DND-41 (cell line): ENCODE measurements around the gene RARRES1.

ENCODE experiments used
- ATAC-seq: fragments of 200-7000 bp; cut with Tn5 transposase; 3 replicates; pipeline ENCODE4 v1.9.1; 2021; ENCODE audit warnings: low read depth; ENCODE audit not compliant: insufficient read depth
- DNase-seq: peaks from one replicate; pipeline ENCODE4 v3.0.0-alpha.2; 2020
- H2AFZ ChIP-seq: 2 replicates; pipeline ENCODE4 v1.6.0; 2012; ENCODE audit warnings: low read depth, low read length
- H3K27ac ChIP-seq: 2 replicates; pipeline ENCODE4 v1.5.1; 2012; ENCODE audit warnings: low read length, inconsistent platforms
- H3K27me3 ChIP-seq: fragments of 200-600 bp; sonication (generic); 2 replicates; pipeline ENCODE4 v1.6.0; 2012; ENCODE audit warnings: low read length, mild to moderate bottlenecking, inconsistent platforms; ENCODE audit not compliant: insufficient read depth, poor library complexity
- H3K36me3 ChIP-seq: 2 replicates; pipeline ENCODE4 v1.5.1; 2012; ENCODE audit warnings: low read length, inconsistent platforms; ENCODE audit not compliant: insufficient read depth
- H3K4me1 ChIP-seq: 2 replicates; pipeline ENCODE4 v1.5.1; 2012; ENCODE audit warnings: mild to moderate bottlenecking, low read length; ENCODE audit not compliant: insufficient read depth
- H3K4me2 ChIP-seq: 2 replicates; pipeline ENCODE4 v1.6.0; 2012; ENCODE audit warnings: mild to moderate bottlenecking, moderate library complexity, low read length, inconsistent platforms; ENCODE audit not compliant: insufficient read depth
- H3K4me3 ChIP-seq, 2 experiments: fragments of 200-600 bp in 1 of 2; shearing (Covaris generic) in 1 of 2; 2 replicates each; pipeline ENCODE4 v1.5.1; 2012 to 2016; ENCODE audit warnings: inconsistent platforms in 2 of 2, low read length in 2 of 2, mild to moderate bottlenecking in 2 of 2, low read depth in 1 of 2, moderate library complexity in 1 of 2
- H3K79me2 ChIP-seq: 2 replicates; pipeline ENCODE4 v1.6.0; 2012; ENCODE audit warnings: low read length, inconsistent platforms; ENCODE audit not compliant: insufficient read depth
- H3K9ac ChIP-seq: 2 replicates; pipeline ENCODE4 v1.6.0; 2012; ENCODE audit warnings: low read depth, mild to moderate bottlenecking, inconsistent platforms, low read length, moderate library complexity
- H3K9me3 ChIP-seq: 2 replicates; pipeline ENCODE4 v1.5.1; 2012; ENCODE audit warnings: low read length, moderate library complexity, mild to moderate bottlenecking, inconsistent platforms; ENCODE audit not compliant: insufficient read depth, severe bottlenecking
- H4K20me1 ChIP-seq: 2 replicates; pipeline ENCODE4 v1.6.0; 2012; ENCODE audit warnings: low read length; ENCODE audit not compliant: insufficient read depth
- CTCF ChIP-seq: IDR thresholded peaks from 2 replicates; pipeline ENCODE4 v1.5.1; 2012; ENCODE audit warnings: borderline replicate concordance, low read length, moderate library complexity, mild to moderate bottlenecking; ENCODE audit not compliant: poor library complexity, severe bottlenecking; ENCODE audit errors: extremely low read depth
- EZH2 ChIP-seq: IDR thresholded peaks from 3 replicates; pipeline ENCODE4 v1.6.1; 2012; ENCODE audit warnings: borderline replicate concordance, low read depth, mild to moderate bottlenecking, moderate library complexity, low read length, inconsistent platforms; ENCODE audit not compliant: severe bottlenecking

Gene RARRES1

GRCh38 chr3:158780766-158781165, 48.5 kb upstream of the RARRES1 start:
- Histone ChIP-seq H4K20me1 (no peaks in the 10 kb centered on the region), H3K4me2 (no peak overlapping the region), H3K9ac (no peak overlapping the region), H3K27me3 (no peaks in the 10 kb centered on the region), H3K79me2 (no peaks in the 10 kb centered on the region), H3K4me3 (no peak overlapping the region), H2AFZ (no peak overlapping the region), H3K9me3 (peaks cover 4% of the 10 kb centered on the region), H3K4me1 (no peaks in the 10 kb centered on the region), H3K36me3 (no peaks in the 10 kb centered on the region), H3K27ac (no peak overlapping the region)
- ATAC-seq (no peak), DNase-seq (no peak)
- TF ChIP-seq CTCF (no peak), EZH2 (no peak)

- no peak for DNase-seq
- TF ChIP-seq EZH2: no peak
- TF ChIP-seq CTCF: no peak
- no peaks in the 10 kb centered on the region for H3K4me1 ChIP-seq
Measured at GRCh38 chr3:158777161-158777873, 45.1 kb upstream of the RARRES1 start.

GRCh38 chr3:158776531-158776930, 44.3 kb upstream of the RARRES1 start:
- Histone ChIP-seq H3K4me1 (no peaks in the 10 kb centered on the region), H3K36me3 (no peaks in the 10 kb centered on the region), H3K4me2 (no peak overlapping the region), H3K9me3 (peaks cover 4% of the 10 kb centered on the region), H4K20me1 (no peaks in the 10 kb centered on the region), H3K9ac (no peak overlapping the region), H3K79me2 (no peaks in the 10 kb centered on the region), H3K4me3 (no peak overlapping the region), H2AFZ (no peak overlapping the region), H3K27ac (no peak overlapping the region), H3K27me3 (no peaks in the 10 kb centered on the region)
- TF ChIP-seq CTCF: no peak
- no peak for TF ChIP-seq EZH2
- no peak for DNase-seq
- no peak for ATAC-seq

More at GRCh38 chr3:158777161-158777873, 45.1 kb upstream of the RARRES1 start:
- H3K9me3 ChIP-seq: peaks cover 4% of the 10 kb centered on the region
- H3K4me3 ChIP-seq: no peak overlapping the region
- H3K36me3 ChIP-seq: no peaks in the 10 kb centered on the region
- no peaks in the 10 kb centered on the region for H3K79me2 ChIP-seq
- no peak overlapping the region for H3K4me2 ChIP-seq
- no peak overlapping the region for H3K9ac ChIP-seq
- no peak overlapping the region for H2AFZ ChIP-seq
- H4K20me1 ChIP-seq: no peaks in the 10 kb centered on the region
- H3K27me3 ChIP-seq: no peaks in the 10 kb centered on the region
- ATAC-seq: no peak
- H3K27ac ChIP-seq: no peak overlapping the region
